ENCODE results near the gene NRIP1. TPM values are rescaled to one million over a fixed set of nuclear protein-coding genes. Genes with fewer than 3 reads are reported as not detected.

Gene NRIP1
- total RNA-seq, 4 donors from 2014 or later = 16.1 to 81.9 (median 36.4) TPM

DNA sequence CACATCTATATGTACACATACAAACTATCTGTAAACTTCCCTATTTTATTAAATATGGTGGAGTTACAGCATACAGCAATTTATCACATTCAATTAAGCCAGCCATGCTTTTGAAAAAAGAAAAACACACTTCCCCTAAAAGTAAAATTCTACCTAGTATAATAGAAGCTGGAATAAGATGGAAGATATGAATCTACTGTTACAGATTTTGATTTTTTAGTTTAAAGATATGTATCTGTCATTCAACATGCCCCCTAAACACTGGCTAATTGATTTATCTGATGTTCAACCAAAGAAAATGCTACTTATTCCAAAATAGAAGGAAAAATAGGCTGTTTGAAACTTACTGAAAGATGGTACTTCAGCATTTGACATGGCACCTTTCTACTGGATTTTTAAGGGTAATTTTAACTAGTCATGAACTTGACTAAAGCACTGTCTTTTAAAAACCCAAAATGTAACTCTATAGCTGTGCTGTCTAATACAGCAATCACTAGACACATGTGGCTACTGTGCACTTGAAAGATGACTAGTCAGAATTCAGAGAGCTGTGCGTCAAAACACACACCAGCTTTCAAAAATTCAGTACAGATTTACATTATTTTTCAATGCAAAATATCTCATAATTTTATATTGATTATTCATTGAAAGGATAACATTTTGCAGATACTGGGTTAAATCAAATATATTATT is 25.0 kb downstream of the NRIP1 start:
- intact Hi-C loops (cut with DNase I; ENCODE audit: low total_unique reads) = no loop called here
- H3K27ac ChIP-seq = no peak overlapping the region
- TF ChIP-seq POLR2A (IDR thresholded peaks at IDR 0.05) = no peak
- TF ChIP-seq, protein P1, sequence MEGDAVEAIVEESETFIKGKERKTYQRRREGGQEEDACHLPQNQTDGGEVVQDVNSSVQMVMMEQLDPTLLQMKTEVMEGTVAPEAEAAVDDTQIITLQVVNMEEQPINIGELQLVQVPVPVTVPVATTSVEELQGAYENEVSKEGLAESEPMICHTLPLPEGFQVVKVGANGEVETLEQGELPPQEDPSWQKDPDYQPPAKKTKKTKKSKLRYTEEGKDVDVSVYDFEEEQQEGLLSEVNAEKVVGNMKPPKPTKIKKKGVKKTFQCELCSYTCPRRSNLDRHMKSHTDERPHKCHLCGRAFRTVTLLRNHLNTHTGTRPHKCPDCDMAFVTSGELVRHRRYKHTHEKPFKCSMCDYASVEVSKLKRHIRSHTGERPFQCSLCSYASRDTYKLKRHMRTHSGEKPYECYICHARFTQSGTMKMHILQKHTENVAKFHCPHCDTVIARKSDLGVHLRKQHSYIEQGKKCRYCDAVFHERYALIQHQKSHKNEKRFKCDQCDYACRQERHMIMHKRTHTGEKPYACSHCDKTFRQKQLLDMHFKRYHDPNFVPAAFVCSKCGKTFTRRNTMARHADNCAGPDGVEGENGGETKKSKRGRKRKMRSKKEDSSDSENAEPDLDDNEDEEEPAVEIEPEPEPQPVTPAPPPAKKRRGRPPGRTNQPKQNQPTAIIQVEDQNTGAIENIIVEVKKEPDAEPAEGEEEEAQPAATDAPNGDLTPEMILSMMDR (IDR thresholded peaks at IDR 0.05) = no peak

DNA sequence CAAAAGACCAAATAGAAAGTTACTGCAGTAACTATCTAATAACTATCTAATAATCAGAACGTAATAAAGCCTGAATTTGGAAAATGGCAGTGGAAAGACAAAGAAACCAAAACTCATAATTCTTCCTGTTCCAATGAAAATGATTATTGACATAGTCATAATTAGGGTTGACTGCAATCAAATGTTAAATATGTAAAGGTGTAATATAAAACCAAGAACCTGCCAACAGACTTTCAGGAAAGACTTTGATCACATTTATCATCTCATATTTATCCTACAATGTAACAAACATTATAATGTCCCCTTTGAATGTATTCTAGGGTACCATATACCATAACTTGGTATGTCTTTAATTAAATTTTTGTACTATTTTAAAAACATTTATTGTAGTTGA is 26.9 kb downstream of the NRIP1 start:
- no peak overlapping the region for H3K4me3 ChIP-seq
- intact Hi-C loops (cut with DNase I; ENCODE audit: low total_unique reads) = no loop called here

More for the DNA sequence above, 25.0 kb downstream of the NRIP1 start:
- H3K36me3 ChIP-seq = no peaks in the 10 kb centered on the region
- H3K4me1 ChIP-seq = no peaks in the 10 kb centered on the region
- no peak for DNase-seq
- H3K27me3 ChIP-seq = no peaks in the 10 kb centered on the region
- no peak overlapping the region for H3K4me3 ChIP-seq
- no peaks in the 10 kb centered on the region for H3K9me3 ChIP-seq

DNA sequence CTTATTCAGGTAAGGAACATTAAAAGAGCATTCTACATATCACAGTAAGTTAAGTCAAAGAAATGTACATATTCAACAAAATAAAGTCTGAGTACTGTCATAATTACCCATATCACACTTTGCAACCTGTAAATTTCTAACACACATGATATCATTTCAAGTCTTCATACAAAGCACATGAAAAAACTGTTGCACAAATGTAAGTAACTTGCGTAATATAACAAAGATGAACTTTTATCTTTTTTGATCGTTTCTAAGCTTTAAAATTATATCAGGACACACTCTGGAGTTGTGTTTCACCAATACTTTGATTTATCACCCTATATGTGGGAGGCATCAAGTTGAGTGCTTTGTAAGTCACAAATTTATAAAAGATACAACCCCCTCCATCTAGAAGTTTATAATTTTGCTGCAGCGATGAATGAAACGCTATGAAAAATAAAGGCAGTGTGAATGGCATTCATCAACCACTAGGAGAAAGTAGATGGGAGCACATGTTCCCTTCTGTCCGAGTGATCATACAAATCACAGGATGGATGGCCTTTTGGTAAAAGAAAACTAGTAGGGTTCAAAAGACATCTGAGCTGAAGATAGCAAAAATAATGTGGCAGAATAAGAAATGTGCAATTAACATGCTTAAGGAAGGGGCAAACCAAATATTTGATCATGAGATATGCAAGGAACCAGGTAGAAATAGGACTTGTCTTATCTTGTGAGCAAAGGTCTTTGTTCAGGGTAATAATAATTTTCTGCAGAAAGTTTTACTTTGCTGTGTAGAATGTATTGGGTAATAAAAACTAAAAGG is 27.5 kb downstream of the NRIP1 start:
- H3K27ac ChIP-seq = no peak overlapping the region
- no peaks in the 10 kb centered on the region for H3K9me3 ChIP-seq
- intact Hi-C loops (cut with DNase I; ENCODE audit: low total_unique reads) = no loop called here
- no peak for DNase-seq
- no peaks in the 10 kb centered on the region for H3K36me3 ChIP-seq
- peaks cover 0 to 5% of the 10 kb centered on the region in 2 donors for H3K4me1 ChIP-seq
- no peak overlapping the region for H3K4me3 ChIP-seq
- TF ChIP-seq, protein P1 (IDR thresholded peaks at IDR 0.05) = no peak
- TF ChIP-seq POLR2A (IDR thresholded peaks at IDR 0.05) = no peak
- H3K27me3 ChIP-seq = no peaks in the 10 kb centered on the region

More for the DNA sequence above, 26.9 kb downstream of the NRIP1 start:
- Histone ChIP-seq H3K4me1 (peaks cover 0 to 5% of the 10 kb centered on the region in 2 donors), H3K36me3 (no peaks in the 10 kb centered on the region), H3K27ac (no peak overlapping the region), H3K9me3 (no peaks in the 10 kb centered on the region), H3K27me3 (no peaks in the 10 kb centered on the region)
- no peak for DNase-seq
- TF ChIP-seq, protein P1 (IDR thresholded peaks at IDR 0.05) = no peak
- TF ChIP-seq POLR2A (IDR thresholded peaks at IDR 0.05) = no peak

DNA sequence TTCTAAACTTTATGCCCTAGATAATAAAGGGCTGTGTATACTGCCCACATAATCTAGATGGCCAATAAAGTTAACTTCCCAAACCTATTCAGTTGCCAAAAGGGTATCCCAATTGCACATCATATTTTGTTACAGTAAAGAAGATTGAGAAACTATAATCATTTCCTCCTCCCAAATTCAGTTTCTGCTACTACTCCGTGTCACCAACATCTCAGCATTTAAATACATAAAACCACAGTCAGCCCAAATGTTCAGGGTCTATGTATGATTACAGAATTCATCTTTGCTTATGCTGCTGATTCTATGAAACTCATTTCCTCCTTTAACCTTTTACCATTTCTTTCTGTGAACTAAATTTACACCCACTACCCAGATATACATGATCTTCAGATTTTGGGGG is 28.6 kb downstream of the NRIP1 start:
- Histone ChIP-seq H3K9me3 (no peaks in the 10 kb centered on the region), H3K4me3 (no peak overlapping the region), H3K4me1 (peaks cover 0 to 5% of the 10 kb centered on the region in 2 donors), H3K27ac (no peak overlapping the region), H3K27me3 (no peaks in the 10 kb centered on the region), H3K36me3 (no peaks in the 10 kb centered on the region)
- no peak for DNase-seq
- TF ChIP-seq, protein P1 (IDR thresholded peaks at IDR 0.05) = no peak
- no peak for TF ChIP-seq POLR2A (IDR thresholded peaks at IDR 0.05)
- intact Hi-C loops (cut with DNase I; ENCODE audit: low total_unique reads) = no loop called here

All from uterus (tissue), 4 donors.